Skin of body (tissue), 2 donors: Measurements from ENCODE around the gene VAT1. TPM values are rescaled to one million over a fixed set of nuclear protein-coding genes. Genes with fewer than 3 reads are reported as not detected.
"Not testable (repeated sequence)": the region's sequence is repeated elsewhere in the genome, so short reads cannot be mapped to it uniquely, and the experiment has no call there.

ENCODE experiments used
- DNase-seq: peaks from one replicate; lab custom pipeline; 2025; lab: John Stamatoyannopoulos, UW
- total RNA-seq: library from RNA; depleted of rRNA; stranded (reverse); fragments of >200 nt; gene quantifications from one replicate; pipeline ENCODE4 v1.2.3, GENCODE V29; 2014

Gene VAT1
- total RNA-seq, 1 donor from 2014 or later = 43.9 TPM

DNA sequence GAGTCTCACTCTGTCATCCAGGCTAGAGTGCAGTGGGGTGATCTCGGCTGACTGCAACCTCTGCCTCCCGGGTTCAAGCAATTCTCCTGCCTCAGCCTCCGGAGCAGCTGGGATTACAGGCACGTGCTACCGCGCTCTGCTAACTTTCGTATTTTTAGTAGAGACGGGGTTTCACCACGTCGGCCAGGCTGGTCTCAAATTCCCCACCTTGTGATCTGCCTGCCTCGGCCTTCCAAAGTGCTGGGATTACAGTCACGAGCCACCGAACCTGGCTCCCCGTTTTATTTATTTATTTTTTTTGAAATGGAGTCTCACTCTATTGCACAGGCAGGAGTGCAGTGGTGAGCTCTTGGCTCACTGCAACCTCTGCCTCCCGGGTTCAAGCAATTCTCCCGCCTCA is 46.5 kb downstream of the VAT1 start:
- DNase-seq = not testable (repeated sequence)

- DNase-seq = no peak
These were observed 46.9 kb downstream of the VAT1 start for GRCh38 chr17:42975265-42975664.

GRCh38 chr17:42973323-42973722 is 48.9 kb downstream of the VAT1 start:
- DNase-seq = not testable (repeated sequence)

- no peak for DNase-seq
These were observed 50.6 kb downstream of the VAT1 start for GRCh38 chr17:42971589-42971988.

DNA sequence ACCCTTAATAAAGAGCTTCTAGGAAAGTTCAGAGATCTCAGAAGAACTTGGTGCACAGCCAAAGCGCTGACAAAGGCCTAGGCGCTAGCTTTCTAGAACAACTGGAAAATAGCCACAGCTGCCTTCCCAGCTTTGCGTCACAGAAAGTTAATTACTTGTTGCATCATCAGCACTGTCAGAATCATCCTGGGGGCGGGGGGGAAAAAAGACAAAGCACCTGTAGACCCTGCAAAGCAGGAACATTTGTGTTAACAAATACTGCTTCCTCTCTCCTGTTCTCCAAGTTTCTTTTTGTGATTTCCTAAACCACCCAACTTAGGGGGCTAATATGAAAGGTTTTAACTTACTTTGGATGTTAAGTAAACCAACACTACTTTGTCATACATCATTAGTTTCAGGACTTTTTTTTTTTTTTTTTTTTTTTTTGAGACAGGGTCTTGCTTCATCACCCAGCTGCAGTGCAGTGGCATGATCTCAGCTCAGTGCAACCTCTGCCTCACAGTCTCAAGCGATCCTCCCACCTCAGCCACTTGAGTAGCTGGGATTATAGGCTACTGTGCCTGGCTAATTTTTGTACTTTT is 53.1 kb downstream of the VAT1 start:
- no peak for DNase-seq

- DNase-seq = no peak
These were observed 54.3 kb downstream of the VAT1 start for GRCh38 chr17:42967925-42968324.

Other genes starting within 250 kb of the VAT1 start
- 33.3 TPM for gene VPS25, start 248.9 kb downstream of the VAT1 start, total RNA-seq
- 0.59 TPM for gene WNK4, start 241.8 kb downstream of the VAT1 start, total RNA-seq
- 41.6 TPM for gene COA3, start 223.7 kb downstream of the VAT1 start, total RNA-seq
- gene CNTD1, start 223.5 kb downstream of the VAT1 start, total RNA-seq = 0.20 TPM
- 68.6 TPM for gene BECN1, start 198.1 kb downstream of the VAT1 start, total RNA-seq
- 33.9 TPM for gene PSME3, start 189.0 kb downstream of the VAT1 start, total RNA-seq
- 0.79 TPM for gene AOC2, start 177.8 kb downstream of the VAT1 start, total RNA-seq
- 38.1 TPM for gene AOC3, start 171.2 kb downstream of the VAT1 start, total RNA-seq
- not detected for gene G6PC1, start 121.6 kb downstream of the VAT1 start, total RNA-seq
- gene AARSD1, start 57.9 kb downstream of the VAT1 start, total RNA-seq = 27.5 TPM
- gene PTGES3L, start 42.3 kb downstream of the VAT1 start, total RNA-seq = 4.8 TPM
- 7.1 TPM for gene RUNDC1, start 41.8 kb downstream of the VAT1 start, total RNA-seq
- 1,283 TPM for gene RPL27, start 24.0 kb downstream of the VAT1 start, total RNA-seq
- 7.2 TPM for gene IFI35, start 15.6 kb downstream of the VAT1 start, total RNA-seq
- 0.79 TPM for gene RND2, start 2.8 kb upstream of the VAT1 start, total RNA-seq
- gene BRCA1, start 103.0 kb upstream of the VAT1 start, total RNA-seq = 21.5 TPM
- 80.4 TPM for gene NBR1, start 148.8 kb upstream of the VAT1 start, total RNA-seq
- gene TMEM106A, start 189.5 kb upstream of the VAT1 start, total RNA-seq = 5.0 TPM
- gene CCDC200, start 206.2 kb upstream of the VAT1 start, total RNA-seq = not detected
- gene RNU2-1, start 211.6 kb upstream of the VAT1 start, total RNA-seq = not detected